Activated CD8-positive, alpha-beta memory T cell treated with anti-CD3 and anti-CD28 coated beads for 24 hours (primary cell): ENCODE data around the gene ZBTB16.

ENCODE experiments used
- DNase-seq: peaks from one replicate; pipeline ENCODE4 v3.0.0-alpha.2; 2020

Gene ZBTB16

GRCh38 chr11:114219559-114220349 is 160.2 kb downstream of the ZBTB16 start:
- DNase-seq: no peak

- DNase-seq: no peak
Measured at GRCh38 chr11:114221037-114221436, 161.5 kb downstream of the ZBTB16 start.

- DNase-seq: no peak
Measured at GRCh38 chr11:114225661-114226060, 166.2 kb downstream of the ZBTB16 start.

GRCh38 chr11:114226356-114226755 is 166.8 kb downstream of the ZBTB16 start:
- DNase-seq: no peak

GRCh38 chr11:114228435-114229411 is 169.2 kb downstream of the ZBTB16 start:
- no peak for DNase-seq

GRCh38 chr11:114230031-114230704 is 170.7 kb downstream of the ZBTB16 start:
- DNase-seq: no peak

- no peak for DNase-seq
Measured at GRCh38 chr11:114232400-114233059, 173.0 kb downstream of the ZBTB16 start.

- no peak for DNase-seq
Measured at GRCh38 chr11:114233755-114234154, 174.2 kb downstream of the ZBTB16 start.

- no peak for DNase-seq
Measured at GRCh38 chr11:114236829-114237228, 177.3 kb downstream of the ZBTB16 start.

GRCh38 chr11:114237321-114238280 is 178.1 kb downstream of the ZBTB16 start:
- no peak for DNase-seq

GRCh38 chr11:114239753-114240161 is 180.2 kb downstream of the ZBTB16 start:
- DNase-seq: no peak

- no peak for DNase-seq
Measured at GRCh38 chr11:114242032-114242431, 182.5 kb downstream of the ZBTB16 start.

GRCh38 chr11:114243461-114244372 is 184.2 kb downstream of the ZBTB16 start:
- no peak for DNase-seq

- DNase-seq: no peak
Measured at GRCh38 chr11:114244726-114245394, 185.3 kb downstream of the ZBTB16 start.

- DNase-seq: no peak
Measured at GRCh38 chr11:114246321-114247069, 187.0 kb downstream of the ZBTB16 start.

- no peak for DNase-seq
Measured at GRCh38 chr11:114247070-114247789, 187.7 kb downstream of the ZBTB16 start.

- DNase-seq: no peak
Measured at GRCh38 chr11:114250180-114250579, 190.7 kb downstream of the ZBTB16 start.
